COLO829 (cell line): Measurements from ENCODE around the gene GMIP.
"Not testable (repeated sequence)": the region's sequence is repeated elsewhere in the genome, so short reads cannot be mapped to it uniquely, and the experiment has no call there.

Experiments
- DNase-seq: peaks from one replicate; pipeline ENCODE4 v3.0.0; 2012; ENCODE audit warnings: low spot score

Gene GMIP

GRCh38 chr19:19643158-19644053 is at the start of gene GMIP:
Gene GMIP (minus strand): TSS chr19:19643657. CDS start chr19:19643529, 128 bp downstream.
- peak; percentile 63 for DNase-seq

- no peak for DNase-seq
Measured at GRCh38 chr19:19691683-19692082, 48.2 kb upstream of the GMIP start.

- not testable (repeated sequence) for DNase-seq
Measured at GRCh38 chr19:19689023-19689422, 45.6 kb upstream of the GMIP start.

- no peak for DNase-seq
Measured at GRCh38 chr19:19687090-19687489, 43.6 kb upstream of the GMIP start.

- DNase-seq = no peak
Measured at GRCh38 chr19:19686580-19686979, 43.1 kb upstream of the GMIP start.

- DNase-seq = not testable (repeated sequence)
Measured at GRCh38 chr19:19686119-19686518, 42.7 kb upstream of the GMIP start.

GRCh38 chr19:19679176-19680073 is 36.0 kb upstream of the GMIP start:
- DNase-seq = no peak

GRCh38 chr19:19677579-19677978 is 34.1 kb upstream of the GMIP start:
- no peak for DNase-seq

GRCh38 chr19:19674315-19674714 is 30.9 kb upstream of the GMIP start:
- DNase-seq = no peak

- DNase-seq = no peak
Measured at GRCh38 chr19:19672816-19673215, 29.4 kb upstream of the GMIP start.

- DNase-seq = no peak
Measured at GRCh38 chr19:19670070-19670551, 26.7 kb upstream of the GMIP start.

- peak; percentile 79 for DNase-seq
Measured at GRCh38 chr19:19668230-19669012, 25.0 kb upstream of the GMIP start, which contains the start of gene ZNF101. Gene ZNF101 (plus strand): TSS chr19:19668839. CDS start chr19:19668964, 125 bp downstream.

GRCh38 chr19:19665420-19665948 is 22.0 kb upstream of the GMIP start:
- DNase-seq = not testable (repeated sequence)

- peak; percentile 81 for DNase-seq
Measured at GRCh38 chr19:19663256-19664120, 20.0 kb upstream of the GMIP start, which contains the start of gene ATP13A1. Gene ATP13A1 (minus strand): TSS chr19:19663676. CDS start chr19:19663666, 10 bp downstream.

- no peak for DNase-seq
Measured at GRCh38 chr19:19662871-19663255, 19.4 kb upstream of the GMIP start.

GRCh38 chr19:19662344-19662743 is 18.9 kb upstream of the GMIP start:
- no peak for DNase-seq

GRCh38 chr19:19661675-19662251 is 18.3 kb upstream of the GMIP start:
- no peak for DNase-seq

GRCh38 chr19:19661141-19661674 is 17.8 kb upstream of the GMIP start:
- DNase-seq = no peak

GRCh38 chr19:19659646-19660245 is 16.3 kb upstream of the GMIP start:
- no peak for DNase-seq
